Muscle of arm (tissue), 12 donors: Measurements from ENCODE around the gene RALBP1. TPM values are rescaled to one million over a fixed set of nuclear protein-coding genes. Genes with fewer than 3 reads are reported as not detected.

Experiments used
- DNase-seq: peaks from one replicate; pipeline ENCODE4 v3.0.0-alpha.2; 2013
- polyA plus RNA-seq, 12 donors: library from polyadenylated mRNA; unstranded; fragments of 120-200 nt; gene quantifications; one replicate each; pipeline ENCODE4 v1.2.1, GENCODE V29; 2013; ENCODE audit not compliant: insufficient read length in 12 of 12

Gene RALBP1
- polyA plus RNA-seq, 12 donors, result 39.7 to 94.5 (median 44.2) TPM; not detected in 1

- no peak for DNase-seq
These were observed 67.6 kb downstream of the RALBP1 start for GRCh38 chr18:9542924-9543323.

GRCh38 chr18:9545029-9545428 is 69.7 kb downstream of the RALBP1 start:
- no peak for DNase-seq

- no peak for DNase-seq
These were observed 71.2 kb downstream of the RALBP1 start for GRCh38 chr18:9546468-9546867.

DNA sequence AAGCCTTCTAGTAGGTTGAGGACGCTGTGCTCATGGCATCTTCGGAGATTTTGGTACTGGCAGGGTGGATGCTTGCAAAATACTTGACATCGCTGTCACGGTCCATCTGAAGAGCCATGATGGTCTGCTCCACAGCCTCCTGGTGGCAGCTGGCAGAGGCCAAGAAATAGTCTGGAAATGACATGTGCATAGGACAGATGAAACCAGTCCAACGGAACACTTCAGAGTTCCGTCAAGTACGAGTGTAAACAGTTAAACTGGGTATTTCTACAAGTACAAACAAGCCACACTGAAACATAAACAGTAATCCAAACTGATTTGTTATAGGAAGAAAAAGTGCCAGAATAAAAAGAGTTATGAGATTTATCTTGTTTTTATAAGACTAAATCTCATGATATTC is 72.5 kb downstream of the RALBP1 start:
- DNase-seq, result no peak

DNA sequence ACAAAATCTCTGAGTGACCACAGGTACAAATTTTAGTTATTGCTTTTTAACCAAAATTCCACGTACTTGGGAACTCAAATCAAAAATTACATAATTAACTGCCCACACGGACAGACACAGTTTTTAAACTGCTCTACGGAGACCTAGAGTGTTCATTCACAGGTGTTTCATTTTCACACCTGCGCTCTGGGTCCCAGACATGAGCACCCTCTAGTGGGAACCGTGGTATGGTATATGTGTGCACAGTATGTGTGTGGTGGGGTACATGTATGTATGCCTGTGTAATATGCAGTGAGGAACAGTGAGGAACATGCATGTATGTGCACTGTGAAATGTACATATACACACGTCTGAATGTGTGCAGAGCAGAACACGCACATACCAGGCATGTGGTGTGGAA is 74.1 kb downstream of the RALBP1 start:
- no peak for DNase-seq

DNA sequence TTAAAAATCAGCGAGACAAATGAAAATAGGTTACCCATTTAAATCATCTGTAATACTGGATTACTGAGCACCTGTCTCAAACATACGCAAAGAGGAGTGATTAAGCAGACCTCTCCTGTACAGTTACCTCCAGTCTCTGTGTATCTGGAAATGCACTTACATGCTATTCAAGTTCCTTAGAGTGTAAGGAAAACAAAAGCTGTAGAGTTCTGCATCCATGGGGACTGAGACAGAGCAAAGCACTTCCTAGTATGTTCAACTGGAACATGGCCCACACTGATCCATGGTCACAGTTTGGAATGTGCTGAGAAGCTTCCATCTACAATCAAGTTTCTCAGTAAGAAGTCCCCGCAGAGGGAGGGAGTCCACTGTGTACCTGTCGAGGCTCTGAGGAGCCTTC is 75.1 kb downstream of the RALBP1 start:
- no peak for DNase-seq

GRCh38 chr18:9552191-9552590 is 76.9 kb downstream of the RALBP1 start:
- no peak for DNase-seq

DNA sequence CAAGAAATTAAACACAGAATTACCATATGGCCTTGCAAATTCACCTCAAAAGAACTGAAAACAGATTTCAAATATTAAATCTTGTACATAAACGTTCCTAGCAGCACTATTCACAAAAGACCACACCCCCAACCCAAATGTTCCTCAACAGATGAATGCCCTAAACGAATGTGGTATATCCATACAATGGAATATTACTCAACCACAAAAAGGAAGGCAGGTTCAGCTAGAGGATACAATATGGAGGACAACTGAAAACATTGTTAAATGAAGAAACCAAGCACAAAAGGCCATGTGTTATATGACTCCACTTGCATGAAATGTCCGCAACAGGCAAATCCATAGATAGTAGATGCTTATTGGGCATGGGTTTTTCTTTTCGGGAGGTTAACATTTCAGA is 77.3 kb downstream of the RALBP1 start:
- no peak for DNase-seq

- no peak for DNase-seq
These were observed 82.1 kb downstream of the RALBP1 start for GRCh38 chr18:9557250-9557943.

DNA sequence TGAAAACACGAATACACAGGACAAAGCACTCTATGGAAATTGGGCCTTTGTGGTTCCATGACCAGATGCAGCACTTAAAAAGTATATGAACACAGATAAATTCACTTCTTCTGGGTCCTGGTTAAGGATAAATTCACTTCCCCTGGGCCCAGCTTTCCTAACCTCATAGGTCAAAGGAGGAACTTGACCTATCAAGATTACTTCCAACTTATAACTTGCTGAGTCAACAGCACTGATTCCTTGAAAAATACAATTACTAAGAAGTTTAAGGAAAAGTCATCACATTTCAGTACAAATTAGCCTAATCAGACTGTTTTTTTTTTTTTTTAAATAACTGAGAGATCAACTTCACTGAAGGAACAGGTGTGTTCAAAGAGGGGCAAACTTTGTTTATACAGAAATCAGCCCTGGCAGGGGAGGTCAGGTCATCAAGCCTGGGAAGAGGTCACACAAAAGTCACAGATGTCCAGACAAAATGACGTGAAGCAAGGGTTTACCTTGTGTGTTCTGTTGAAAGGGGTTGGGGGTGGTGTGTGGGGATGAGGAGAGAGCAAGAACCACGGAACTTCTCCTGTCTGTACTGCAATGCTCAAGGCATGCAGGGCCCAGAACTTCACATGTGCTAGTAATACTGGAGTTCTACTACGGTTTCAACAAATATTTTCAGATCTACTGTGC is 83.2 kb downstream of the RALBP1 start:
- DNase-seq, result no peak

- no peak for DNase-seq
These were observed 83.9 kb downstream of the RALBP1 start for GRCh38 chr18:9559253-9559652.

DNA sequence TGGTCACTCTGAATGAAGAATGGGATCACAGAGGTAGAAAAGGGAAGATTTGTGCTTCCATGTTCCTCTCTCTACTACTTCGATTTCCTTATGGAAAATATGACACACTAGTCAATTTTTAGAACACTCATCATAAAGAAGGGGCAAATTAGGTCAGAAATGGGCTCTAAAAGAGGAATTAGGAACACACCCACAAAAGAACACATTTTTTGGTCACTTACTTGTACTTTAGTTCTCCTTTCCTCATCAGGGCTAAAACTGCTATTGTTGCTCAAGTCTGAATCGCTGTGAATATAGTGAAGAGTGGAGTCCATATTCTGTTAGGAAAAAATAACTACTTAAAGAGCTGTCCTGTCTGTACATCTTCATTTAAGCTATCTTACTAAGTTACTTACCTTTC is 86.4 kb downstream of the RALBP1 start:
- no peak for DNase-seq

DNA sequence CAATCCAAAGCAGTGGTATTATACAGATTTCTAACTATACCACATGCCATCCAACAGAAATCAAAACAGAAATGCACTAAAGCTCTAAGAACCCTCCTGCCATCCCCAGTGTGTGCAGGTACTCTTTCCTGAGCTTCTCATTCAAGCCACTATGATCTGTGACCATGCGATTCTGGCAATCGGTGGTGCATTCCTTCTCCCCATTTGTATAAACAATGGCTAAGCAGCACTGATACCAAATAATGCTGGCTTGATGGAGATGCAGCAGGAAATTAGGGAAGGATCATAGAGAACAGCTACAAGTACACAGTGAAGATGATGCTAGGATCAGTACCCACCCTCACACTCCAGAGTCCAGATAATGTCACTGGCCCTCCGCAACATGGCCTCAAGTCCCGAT is 87.3 kb downstream of the RALBP1 start:
- DNase-seq, result no peak

DNA sequence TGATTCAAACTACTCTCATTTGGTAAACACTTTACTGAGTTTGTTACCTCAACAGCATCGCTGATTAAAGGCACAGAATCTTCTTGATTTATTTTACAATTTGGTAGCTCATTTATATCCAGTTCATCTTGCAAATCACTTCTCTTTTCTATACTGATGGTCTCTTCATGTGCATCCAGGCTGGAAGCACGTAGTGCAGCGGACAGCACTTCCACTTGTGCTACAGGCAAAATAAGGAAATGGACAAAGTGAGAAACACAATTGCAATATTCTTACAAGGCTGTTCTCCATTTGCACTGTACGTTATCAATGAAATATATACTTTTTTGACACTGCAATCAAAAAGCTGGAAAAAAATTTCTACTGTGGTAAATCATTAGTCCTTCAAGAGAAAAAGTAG is 88.0 kb downstream of the RALBP1 start:
- DNase-seq, result no peak

DNA sequence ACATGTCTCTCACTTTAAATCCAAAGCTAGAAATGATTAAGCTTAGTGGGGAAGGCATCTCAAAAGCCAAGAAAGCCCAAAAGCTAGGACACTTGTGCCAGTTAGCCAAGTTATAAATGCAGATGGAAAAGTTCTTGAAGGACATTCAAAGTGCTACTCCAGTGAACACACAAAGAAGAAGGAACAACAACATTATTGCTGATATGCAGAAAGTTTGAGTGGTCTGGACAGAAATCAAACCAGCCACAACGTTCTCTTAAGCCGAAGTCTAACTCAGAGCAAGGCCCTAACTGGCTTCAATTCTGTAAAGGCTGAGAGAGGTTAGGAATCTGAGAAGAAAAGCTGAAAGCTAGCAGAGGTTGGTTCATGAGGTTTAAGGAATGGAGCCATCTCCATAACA is 90.1 kb downstream of the RALBP1 start:
- DNase-seq, result no peak

DNA sequence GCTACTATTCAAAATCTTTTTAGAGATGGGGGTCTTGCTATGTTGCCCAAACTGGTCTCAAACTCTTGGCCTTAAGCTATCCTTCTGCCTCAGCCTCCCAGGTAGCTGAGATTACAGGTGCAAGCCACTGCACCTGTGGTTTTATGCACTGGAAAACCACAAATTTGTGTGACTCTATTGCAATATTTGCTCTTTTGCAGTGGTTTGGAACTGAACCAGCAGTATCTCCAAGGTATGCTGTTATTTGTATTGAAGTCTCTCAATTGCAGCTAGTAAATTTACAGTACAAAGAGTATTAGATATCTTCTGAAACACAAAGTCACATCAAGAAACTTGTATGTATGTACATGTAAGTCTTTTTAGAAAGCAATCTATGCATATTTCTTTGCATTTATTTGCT is 92.9 kb downstream of the RALBP1 start:
- no peak for DNase-seq

GRCh38 chr18:9569178-9569577 is 93.9 kb downstream of the RALBP1 start:
- DNase-seq, result no peak

- DNase-seq, result no peak
These were observed 94.9 kb downstream of the RALBP1 start for GRCh38 chr18:9570255-9570654.

DNA sequence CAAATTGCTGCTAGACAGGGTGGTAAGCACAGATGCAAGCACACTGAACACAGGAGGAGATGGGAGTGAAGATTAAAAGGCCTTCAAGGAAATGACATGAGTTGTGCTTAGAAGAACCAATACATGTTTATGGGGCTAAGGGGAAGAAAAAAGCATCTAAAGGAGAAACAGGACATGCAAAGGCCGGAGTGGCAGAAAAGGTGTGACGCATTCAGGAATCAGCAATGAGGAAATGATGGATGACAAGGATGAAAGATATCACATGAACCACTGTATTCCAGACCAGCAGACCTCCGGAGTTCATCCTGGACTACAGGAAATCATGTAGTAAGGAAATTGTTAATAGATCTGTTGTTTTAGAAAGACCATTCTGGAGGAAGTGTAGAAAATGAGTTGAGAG is 96.2 kb downstream of the RALBP1 start:
- DNase-seq, result no peak

DNA sequence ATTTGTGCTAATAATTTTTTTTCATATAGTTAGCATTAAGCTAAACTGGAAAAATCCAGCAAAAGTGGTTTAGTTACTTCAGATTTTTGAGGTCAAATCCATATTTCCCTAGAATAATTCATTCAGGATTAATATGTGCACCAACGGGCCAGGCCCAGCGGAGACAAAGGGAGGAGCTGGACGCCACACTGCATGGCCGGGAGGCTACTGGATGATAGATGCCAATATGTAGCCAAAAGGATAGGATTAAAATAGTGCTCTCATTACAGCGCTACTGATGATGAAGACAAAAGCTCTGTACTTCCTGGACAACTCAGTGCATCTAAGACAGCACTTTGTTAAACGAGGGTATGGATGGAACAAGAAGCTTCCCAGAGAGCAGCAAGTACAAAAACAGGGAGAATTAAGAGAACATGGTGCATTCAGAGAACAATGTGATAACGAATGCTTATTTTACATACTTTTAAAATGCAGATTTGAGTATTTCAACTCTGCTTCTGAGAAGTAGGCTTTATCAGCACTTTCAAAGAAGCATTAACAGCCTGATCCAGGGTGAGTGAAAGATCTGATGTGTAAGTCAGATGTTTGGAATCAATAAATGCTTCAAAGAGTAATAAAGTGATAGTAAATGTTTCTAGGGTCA is 99.3 kb downstream of the RALBP1 start:
- DNase-seq, result no peak

GRCh38 chr18:9575558-9575957 is 100.2 kb downstream of the RALBP1 start:
- DNase-seq, result peak; percentile 93

DNA sequence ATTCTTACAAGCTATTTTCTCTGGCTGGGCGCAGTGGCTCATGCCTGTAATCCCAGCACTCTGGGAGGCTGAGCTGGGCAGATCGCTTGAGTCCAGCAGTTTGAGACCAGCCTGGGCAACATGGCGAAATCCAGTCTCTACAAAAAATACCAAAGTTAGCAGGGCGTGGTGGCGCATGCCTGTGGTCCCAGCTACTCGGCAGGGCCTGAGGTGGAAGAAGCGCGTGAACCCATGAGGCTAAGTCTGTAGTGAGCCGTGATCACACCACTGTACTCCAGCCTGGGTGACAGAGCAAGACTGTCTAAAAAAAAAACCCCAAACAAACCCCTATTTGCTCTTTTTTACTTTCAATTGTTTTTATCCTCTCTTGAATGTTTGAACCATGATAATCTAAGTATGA is 102.0 kb downstream of the RALBP1 start:
- no peak for DNase-seq

DNA sequence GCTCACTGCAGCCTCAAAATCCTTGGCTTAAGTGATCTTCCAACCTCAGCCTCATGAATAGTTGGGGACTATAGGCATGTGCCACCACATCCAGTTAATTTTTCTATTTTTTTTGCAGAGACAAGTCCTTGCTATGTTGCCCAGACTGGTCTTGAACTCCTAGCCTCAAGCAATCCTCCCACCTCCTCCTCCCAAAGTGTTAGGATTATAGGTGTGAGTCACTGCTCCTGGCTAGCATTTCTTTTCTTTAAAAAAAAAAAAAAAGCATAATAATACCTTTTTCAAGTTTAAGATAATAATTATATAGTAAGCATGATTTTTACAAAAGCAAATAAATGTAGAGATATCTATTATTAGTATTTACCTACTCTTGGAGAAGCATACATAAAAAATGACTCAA is 103.0 kb downstream of the RALBP1 start:
- no peak for DNase-seq
